ENCODE data around the gene XRN1. TPM values are rescaled to one million over a fixed set of nuclear protein-coding genes. Genes with fewer than 3 reads are reported as not detected.
"Not testable (repeated sequence)": the region's sequence is repeated elsewhere in the genome, so short reads cannot be mapped to it uniquely, and the experiment has no call there.

XRN1 gene
- total RNA-seq, 1 donor from 2014 or later = 20.3 TPM

GRCh38 chr3:142354076-142354475 is 93.8 kb downstream of the XRN1 start:
- ATAC-seq = no peak
- no peak for DNase-seq
- intact Hi-C loops (cut with micrococcal nuclease) = no loop called here

- intact Hi-C loops (cut with micrococcal nuclease) = no loop called here
- no peak for DNase-seq
Observed at GRCh38 chr3:142353571-142353970, 94.3 kb downstream of the XRN1 start.

GRCh38 chr3:142352698-142353097 is 95.1 kb downstream of the XRN1 start:
- intact Hi-C loops (cut with micrococcal nuclease); ATAC-seq; DNase-seq: not testable (repeated sequence)

More at GRCh38 chr3:142353571-142353970, 94.3 kb downstream of the XRN1 start:
- ATAC-seq = no peak

- intact Hi-C loops (cut with micrococcal nuclease) = no loop called here
- DNase-seq (no peak), ATAC-seq (no peak)
Observed at GRCh38 chr3:142348460-142348859, 99.4 kb downstream of the XRN1 start.

GRCh38 chr3:142337994-142338393 is 109.8 kb downstream of the XRN1 start:
- ATAC-seq = peak; percentile 57
- DNase-seq = no peak
- intact Hi-C loops (cut with micrococcal nuclease) = no loop called here

- ATAC-seq (no peak), DNase-seq (no peak)
- intact Hi-C loops (cut with micrococcal nuclease) = no loop called here
Observed at GRCh38 chr3:142332390-142332789, 115.4 kb downstream of the XRN1 start.

GRCh38 chr3:142324275-142324953 is 123.4 kb downstream of the XRN1 start:
- DNase-seq; ATAC-seq; intact Hi-C loops (cut with micrococcal nuclease): not testable (repeated sequence)

GRCh38 chr3:142319912-142320311 is 127.9 kb downstream of the XRN1 start:
- DNase-seq (no peak), ATAC-seq (no peak)
- intact Hi-C loops (cut with micrococcal nuclease) = no loop called here

- intact Hi-C loops (cut with micrococcal nuclease) = no loop called here
- ATAC-seq (no peak), DNase-seq (no peak)
Observed at GRCh38 chr3:142319094-142319493, 128.7 kb downstream of the XRN1 start.

GRCh38 chr3:142318331-142318730 is 129.5 kb downstream of the XRN1 start:
- intact Hi-C loops (cut with micrococcal nuclease) = no loop called here
- no peak for DNase-seq
- no peak for ATAC-seq

- intact Hi-C loops (cut with micrococcal nuclease); ATAC-seq: not testable (repeated sequence)
Observed at GRCh38 chr3:142315978-142316388, 131.9 kb downstream of the XRN1 start.

GRCh38 chr3:142315083-142315482 is 132.8 kb downstream of the XRN1 start:
- no peak for ATAC-seq
- no peak for DNase-seq
- intact Hi-C loops (cut with micrococcal nuclease) = no loop called here

More at GRCh38 chr3:142315978-142316388, 131.9 kb downstream of the XRN1 start:
- not testable (repeated sequence) for DNase-seq

GRCh38 chr3:142310439-142310838 is 137.4 kb downstream of the XRN1 start:
- ATAC-seq (no peak), DNase-seq (no peak)
- intact Hi-C loops (cut with micrococcal nuclease) = no loop called here

- intact Hi-C loops (cut with micrococcal nuclease); DNase-seq; ATAC-seq: not testable (repeated sequence)
Observed at GRCh38 chr3:142302847-142303246, 145.0 kb downstream of the XRN1 start.

- ATAC-seq = no peak
- intact Hi-C loops (cut with micrococcal nuclease) = no loop called here
- no peak for DNase-seq
Observed at GRCh38 chr3:142298626-142299025, 149.2 kb downstream of the XRN1 start.

GRCh38 chr3:142296507-142296906 is 151.3 kb downstream of the XRN1 start:
- intact Hi-C loops (cut with micrococcal nuclease) = no loop called here

GRCh38 chr3:142287866-142288638 is 159.8 kb downstream of the XRN1 start:
- DNase-seq (no peak), ATAC-seq (no peak)
- intact Hi-C loops (cut with micrococcal nuclease) = loop anchor here (10.0 kb wide), 1 partner anchor 163 kb away; no protein-coding TSS in a partner anchor

More at GRCh38 chr3:142296507-142296906, 151.3 kb downstream of the XRN1 start:
- no peak for ATAC-seq
- DNase-seq = no peak

- DNase-seq (no peak), ATAC-seq (no peak)
- intact Hi-C loops (cut with micrococcal nuclease) = loop anchor here (10.0 kb wide), 1 partner anchor 160 kb away; no protein-coding TSS in a partner anchor
Observed at GRCh38 chr3:142285083-142285517, 162.7 kb downstream of the XRN1 start.

- no peak for DNase-seq
- no peak for ATAC-seq
- intact Hi-C loops (cut with micrococcal nuclease) = loop anchor here (10.0 kb wide), 1 partner anchor 158 kb away; no protein-coding TSS in a partner anchor
Observed at GRCh38 chr3:142282503-142282902, 165.3 kb downstream of the XRN1 start.

- intact Hi-C loops (cut with micrococcal nuclease) = loop anchor here (10.0 kb wide), 1 partner anchor 157 kb away; no protein-coding TSS in a partner anchor
- DNase-seq (no peak), ATAC-seq (no peak)
Observed at GRCh38 chr3:142281474-142281873, 166.4 kb downstream of the XRN1 start.
